Upper lobe of left lung (tissue), 6 donors: ENCODE data around the gene SRL. TPM values are rescaled to one million over a fixed set of nuclear protein-coding genes. Genes with fewer than 3 reads are reported as not detected.
A peak's percentile ranks its signal among the peaks of the same experiment; 100 is the strongest.
"Not testable (repeated sequence)": the region's sequence is repeated elsewhere in the genome, so short reads cannot be mapped to it uniquely, and the experiment has no call there.

Experiments
- ATAC-seq, 2 donors: fragments of 200-7000 bp; cut with Tn5 transposase; one replicate each; pipeline ENCODE4 v1.9.1; 2022; ENCODE audit warnings: mild to moderate bottlenecking in 2 of 2, moderate library complexity in 2 of 2; ENCODE audit not compliant: low FRiP score in 2 of 2
- DNase-seq, 2 donors: peaks; one replicate each; pipeline ENCODE4 v3.0.0-alpha.2; 2019 to 2020
- H3K27ac ChIP-seq, 4 donors: fragments of 200-600 bp; sonication (generic); one replicate each; pipeline ENCODE4 v1.5.1; 2016 to 2019
- H3K27me3 ChIP-seq, 4 donors: fragments of 200-600 bp; sonication (generic); one replicate each; pipeline ENCODE4 v1.5.1; 2017 to 2019
- H3K36me3 ChIP-seq, 4 donors: fragments of 200-600 bp; sonication (generic); one replicate each; pipeline ENCODE4 v1.5.1; 2016 to 2019
- H3K4me1 ChIP-seq, 4 donors: fragments of 200-600 bp; sonication (generic); one replicate each; pipeline ENCODE4 v1.5.1; 2018 to 2019
- H3K4me3 ChIP-seq, 4 donors: fragments of 200-600 bp; sonication (generic); one replicate each; pipeline ENCODE4 v1.5.1; 2017 to 2019; ENCODE audit warnings: mild to moderate bottlenecking in 2 of 4, moderate library complexity in 1 of 4
- H3K9me3 ChIP-seq, 4 donors: fragments of 200-600 bp; sonication (generic); one replicate each; pipeline ENCODE4 v1.5.1; 2018 to 2019
- CTCF ChIP-seq, 6 experiments: fragments of 450-650 bp in 4 of 6; fragments of 200-600 bp in 2 of 6; sonication (generic) in 2 of 6; IDR thresholded peaks; one replicate each; pipeline ENCODE4 v1.5.1; 2016 to 2019; ENCODE audit warnings: antibody characterized with exemption in 6 of 6
- EP300 ChIP-seq, 4 donors: sonication (generic); formaldehyde crosslinking; IDR thresholded peaks; one replicate each; pipeline ENCODE4 v1.5.1; 2017; ENCODE audit warnings: antibody characterized with exemption in 4 of 4, control low read depth in 2 of 4
- POLR2A ChIP-seq, 4 donors: fragments of 450-650 bp; IDR thresholded peaks; one replicate each; pipeline ENCODE4 v1.5.1; 2016 to 2017; ENCODE audit warnings: antibody characterized with exemption in 4 of 4, mild to moderate bottlenecking in 2 of 4
- POLR2AphosphoS5 ChIP-seq, 2 donors: sonication (generic); formaldehyde crosslinking; IDR thresholded peaks; one replicate each; pipeline ENCODE4 v1.5.1; 2017; ENCODE audit warnings: antibody characterized with exemption in 2 of 2
- WGBS, 2 donors: methylation state at CpG; one replicate each; pipeline ENCODE4 v1.1.5; 2017 to 2018; 5-methylcytosine and 5-hydroxymethylcytosine counted together
- total RNA-seq, 6 donors: library from RNA; depleted of rRNA in 4 of 6; stranded (reverse); fragments of >200 nt in 4 of 6; gene quantifications; one replicate each; pipeline versions ENCODE4 v1.1.0 to v1.2.1, GENCODE V29; 2016 to 2021
- donor health status: DM: no; HTN: no; CAD: no; lungs with moderate emphysema.
- donor health status: DM: no; HTN: yes; CAD: no; lungs with severe emphysema.

The SRL gene
- total RNA-seq, 6 donors from 2014 or later: 0.30 to 1.1 (median 0.46) TPM; not detected in 3

GRCh38 chr16:4212211-4212933 lies 29.5 kb downstream of the SRL start:
- no peaks in the 10 kb centered on the region for H3K36me3 ChIP-seq
- no peaks in the 10 kb centered on the region for H3K27me3 ChIP-seq
- no peak overlapping the region for H3K4me3 ChIP-seq
- H3K9me3 ChIP-seq: no peaks in the 10 kb centered on the region
- ATAC-seq (peak in 1 of 2 donors; percentile 13), DNase-seq (peak in 1 of 2 donors; percentile 73)
- peak overlapping the region in 1 of 4 donors; percentile 37 for H3K27ac ChIP-seq
- TF ChIP-seq CTCF (IDR thresholded peaks at IDR 0.05) (no peak), POLR2AphosphoS5 (IDR thresholded peaks at IDR 0.05) (no peak), POLR2A (IDR thresholded peaks at IDR 0.05) (no peak), EP300 (IDR thresholded peaks at IDR 0.05) (no peak)
- 88 to 97% methylated on average over 10 to 11 of the region's 11 CpGs for WGBS, 2 donors
- peaks cover 0 to 12% (median 0%) of the 10 kb centered on the region in 4 donors for H3K4me1 ChIP-seq

- not testable (repeated sequence) for H3K9me3 ChIP-seq, H3K27ac ChIP-seq, DNase-seq, H3K27me3 ChIP-seq, H3K4me3 ChIP-seq, H3K36me3 ChIP-seq, ATAC-seq
- H3K4me1 ChIP-seq: peaks cover 0 to 11% (median 0%) of the 10 kb centered on the region in 4 donors
- WGBS, 2 donors: 91 to 95% methylated on average over 22 of the region's 22 CpGs
These were observed 30.3 kb downstream of the SRL start for GRCh38 chr16:4211445-4212210.

- TF ChIP-seq POLR2AphosphoS5 (IDR thresholded peaks at IDR 0.05) (no peak), POLR2A (IDR thresholded peaks at IDR 0.05) (no peak), CTCF (IDR thresholded peaks at IDR 0.05) (no peak), EP300 (IDR thresholded peaks at IDR 0.05) (no peak)
- Histone ChIP-seq H3K4me3 (no peak overlapping the region), H3K27me3 (no peaks in the 10 kb centered on the region), H3K9me3 (no peaks in the 10 kb centered on the region), H3K27ac (no peak overlapping the region), H3K36me3 (no peaks in the 10 kb centered on the region), H3K4me1 (peaks cover 0 to 11% (median 0%) of the 10 kb centered on the region in 4 donors)
- ATAC-seq (no peak), DNase-seq (no peak)
- WGBS, 2 donors: 83 to 88% methylated on average over 3 to 6 of the region's 6 CpGs
These were observed 32.2 kb downstream of the SRL start for GRCh38 chr16:4209666-4210065.

- H3K27ac ChIP-seq: no peak overlapping the region
- DNase-seq: no peak
- WGBS, 2 donors: 83 to 90% methylated on average over 10 to 14 of the region's 14 CpGs
- no peak overlapping the region for H3K4me3 ChIP-seq
- H3K9me3 ChIP-seq: no peaks in the 10 kb centered on the region
- no peaks in the 10 kb centered on the region for H3K36me3 ChIP-seq
- no peaks in the 10 kb centered on the region for H3K27me3 ChIP-seq
- ATAC-seq: no peak
- H3K4me1 ChIP-seq: no peaks in the 10 kb centered on the region
- TF ChIP-seq CTCF (IDR thresholded peaks at IDR 0.05) (no peak), POLR2AphosphoS5 (IDR thresholded peaks at IDR 0.05) (no peak)
These were observed 33.5 kb downstream of the SRL start for GRCh38 chr16:4208341-4208751.

- TF ChIP-seq POLR2A (IDR thresholded peaks at IDR 0.05) (no peak), POLR2AphosphoS5 (IDR thresholded peaks at IDR 0.05) (no peak), EP300 (IDR thresholded peaks at IDR 0.05) (no peak), CTCF (IDR thresholded peaks at IDR 0.05) (no peak)
- DNase-seq (peak in 1 of 2 donors; percentile 77), ATAC-seq (no peak)
- 88 to 91% methylated on average over 23 of the region's 23 CpGs for WGBS, 2 donors
- no peaks in the 10 kb centered on the region for H3K9me3 ChIP-seq
- H3K27me3 ChIP-seq: no peaks in the 10 kb centered on the region
- H3K36me3 ChIP-seq: no peaks in the 10 kb centered on the region
- no peaks in the 10 kb centered on the region for H3K4me1 ChIP-seq
- no peak overlapping the region for H3K27ac ChIP-seq
- no peak overlapping the region for H3K4me3 ChIP-seq
These were observed 34.1 kb downstream of the SRL start for GRCh38 chr16:4207683-4208340.
